Lower leg skin (tissue), 3 donors: ENCODE data around the gene GAS2L2.

Experiments used
- POLR2A ChIP-seq, 2 donors: fragments of 450-650 bp; IDR thresholded peaks; one replicate each; pipeline ENCODE4 v1.6.1; 2016 to 2017; ENCODE audit warnings: antibody characterized with exemption in 2 of 2, mild to moderate bottlenecking in 1 of 2, moderate library complexity in 1 of 2
- TF ChIP-seq, protein P1 (sequence below), 3 donors: fragments of 450-650 bp; IDR thresholded peaks; one replicate each; pipeline ENCODE4 v1.5.1; 2016; ENCODE audit warnings: antibody characterized with exemption in 3 of 3, mild to moderate bottlenecking in 3 of 3, moderate library complexity in 2 of 3

DNA sequence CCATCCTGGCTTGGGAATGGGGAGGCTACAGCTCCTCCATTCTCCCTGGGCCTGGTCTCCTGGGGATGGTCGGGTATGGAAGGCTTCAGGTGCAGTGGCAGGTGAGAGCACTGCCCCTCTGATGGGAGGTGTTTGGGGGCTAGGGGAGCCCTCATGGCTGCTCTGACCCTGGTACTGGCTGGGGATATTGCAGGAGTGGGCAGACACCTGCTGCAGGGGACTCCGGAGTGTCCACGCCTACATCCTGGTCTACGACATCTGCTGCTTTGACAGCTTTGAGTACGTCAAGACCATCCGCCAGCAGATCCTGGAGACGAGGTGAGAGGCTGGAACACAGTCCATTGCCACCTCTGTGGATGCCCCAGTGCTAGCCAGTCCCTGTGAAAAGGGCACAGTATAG, 12.8 kb downstream of the GAS2L2 start:
- TF ChIP-seq, protein P1, sequence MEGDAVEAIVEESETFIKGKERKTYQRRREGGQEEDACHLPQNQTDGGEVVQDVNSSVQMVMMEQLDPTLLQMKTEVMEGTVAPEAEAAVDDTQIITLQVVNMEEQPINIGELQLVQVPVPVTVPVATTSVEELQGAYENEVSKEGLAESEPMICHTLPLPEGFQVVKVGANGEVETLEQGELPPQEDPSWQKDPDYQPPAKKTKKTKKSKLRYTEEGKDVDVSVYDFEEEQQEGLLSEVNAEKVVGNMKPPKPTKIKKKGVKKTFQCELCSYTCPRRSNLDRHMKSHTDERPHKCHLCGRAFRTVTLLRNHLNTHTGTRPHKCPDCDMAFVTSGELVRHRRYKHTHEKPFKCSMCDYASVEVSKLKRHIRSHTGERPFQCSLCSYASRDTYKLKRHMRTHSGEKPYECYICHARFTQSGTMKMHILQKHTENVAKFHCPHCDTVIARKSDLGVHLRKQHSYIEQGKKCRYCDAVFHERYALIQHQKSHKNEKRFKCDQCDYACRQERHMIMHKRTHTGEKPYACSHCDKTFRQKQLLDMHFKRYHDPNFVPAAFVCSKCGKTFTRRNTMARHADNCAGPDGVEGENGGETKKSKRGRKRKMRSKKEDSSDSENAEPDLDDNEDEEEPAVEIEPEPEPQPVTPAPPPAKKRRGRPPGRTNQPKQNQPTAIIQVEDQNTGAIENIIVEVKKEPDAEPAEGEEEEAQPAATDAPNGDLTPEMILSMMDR (IDR thresholded peaks at IDR 0.05), result no peak
- no peak for TF ChIP-seq POLR2A (IDR thresholded peaks at IDR 0.05)
